ENCODE measurements around the gene PJA2. TPM values are rescaled to one million over a fixed set of nuclear protein-coding genes. Genes with fewer than 3 reads are reported as not detected.

PJA2 gene
- total and polyA plus RNA-seq, 2 of the 8 experiments (the other 6 are each of a cell fraction or from before 2014, with no cell fraction given): 15.3 to 47.7 TPM

DNA sequence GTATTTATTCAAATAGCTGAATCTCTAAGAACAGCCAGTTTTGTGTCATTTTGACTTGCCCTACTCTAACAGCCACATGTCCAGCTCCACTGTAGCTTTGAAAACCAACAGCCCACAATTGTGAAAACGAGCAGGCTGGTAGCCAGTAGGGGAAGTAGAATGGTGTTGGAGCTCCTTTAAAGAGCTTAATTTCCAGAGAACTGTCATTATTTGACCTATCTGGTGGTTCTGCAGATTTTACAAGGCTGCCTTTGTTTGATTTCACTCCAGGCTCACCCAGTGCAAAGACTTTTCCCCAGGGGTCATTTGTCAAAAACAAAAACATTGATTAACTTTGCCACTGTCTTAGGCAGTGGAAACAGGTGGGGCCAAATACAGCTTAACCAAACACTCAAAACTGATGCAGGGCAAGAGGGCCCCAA lies 3.2 kb upstream of the PJA2 start (continued):
- TF ChIP-seq, protein P1, sequence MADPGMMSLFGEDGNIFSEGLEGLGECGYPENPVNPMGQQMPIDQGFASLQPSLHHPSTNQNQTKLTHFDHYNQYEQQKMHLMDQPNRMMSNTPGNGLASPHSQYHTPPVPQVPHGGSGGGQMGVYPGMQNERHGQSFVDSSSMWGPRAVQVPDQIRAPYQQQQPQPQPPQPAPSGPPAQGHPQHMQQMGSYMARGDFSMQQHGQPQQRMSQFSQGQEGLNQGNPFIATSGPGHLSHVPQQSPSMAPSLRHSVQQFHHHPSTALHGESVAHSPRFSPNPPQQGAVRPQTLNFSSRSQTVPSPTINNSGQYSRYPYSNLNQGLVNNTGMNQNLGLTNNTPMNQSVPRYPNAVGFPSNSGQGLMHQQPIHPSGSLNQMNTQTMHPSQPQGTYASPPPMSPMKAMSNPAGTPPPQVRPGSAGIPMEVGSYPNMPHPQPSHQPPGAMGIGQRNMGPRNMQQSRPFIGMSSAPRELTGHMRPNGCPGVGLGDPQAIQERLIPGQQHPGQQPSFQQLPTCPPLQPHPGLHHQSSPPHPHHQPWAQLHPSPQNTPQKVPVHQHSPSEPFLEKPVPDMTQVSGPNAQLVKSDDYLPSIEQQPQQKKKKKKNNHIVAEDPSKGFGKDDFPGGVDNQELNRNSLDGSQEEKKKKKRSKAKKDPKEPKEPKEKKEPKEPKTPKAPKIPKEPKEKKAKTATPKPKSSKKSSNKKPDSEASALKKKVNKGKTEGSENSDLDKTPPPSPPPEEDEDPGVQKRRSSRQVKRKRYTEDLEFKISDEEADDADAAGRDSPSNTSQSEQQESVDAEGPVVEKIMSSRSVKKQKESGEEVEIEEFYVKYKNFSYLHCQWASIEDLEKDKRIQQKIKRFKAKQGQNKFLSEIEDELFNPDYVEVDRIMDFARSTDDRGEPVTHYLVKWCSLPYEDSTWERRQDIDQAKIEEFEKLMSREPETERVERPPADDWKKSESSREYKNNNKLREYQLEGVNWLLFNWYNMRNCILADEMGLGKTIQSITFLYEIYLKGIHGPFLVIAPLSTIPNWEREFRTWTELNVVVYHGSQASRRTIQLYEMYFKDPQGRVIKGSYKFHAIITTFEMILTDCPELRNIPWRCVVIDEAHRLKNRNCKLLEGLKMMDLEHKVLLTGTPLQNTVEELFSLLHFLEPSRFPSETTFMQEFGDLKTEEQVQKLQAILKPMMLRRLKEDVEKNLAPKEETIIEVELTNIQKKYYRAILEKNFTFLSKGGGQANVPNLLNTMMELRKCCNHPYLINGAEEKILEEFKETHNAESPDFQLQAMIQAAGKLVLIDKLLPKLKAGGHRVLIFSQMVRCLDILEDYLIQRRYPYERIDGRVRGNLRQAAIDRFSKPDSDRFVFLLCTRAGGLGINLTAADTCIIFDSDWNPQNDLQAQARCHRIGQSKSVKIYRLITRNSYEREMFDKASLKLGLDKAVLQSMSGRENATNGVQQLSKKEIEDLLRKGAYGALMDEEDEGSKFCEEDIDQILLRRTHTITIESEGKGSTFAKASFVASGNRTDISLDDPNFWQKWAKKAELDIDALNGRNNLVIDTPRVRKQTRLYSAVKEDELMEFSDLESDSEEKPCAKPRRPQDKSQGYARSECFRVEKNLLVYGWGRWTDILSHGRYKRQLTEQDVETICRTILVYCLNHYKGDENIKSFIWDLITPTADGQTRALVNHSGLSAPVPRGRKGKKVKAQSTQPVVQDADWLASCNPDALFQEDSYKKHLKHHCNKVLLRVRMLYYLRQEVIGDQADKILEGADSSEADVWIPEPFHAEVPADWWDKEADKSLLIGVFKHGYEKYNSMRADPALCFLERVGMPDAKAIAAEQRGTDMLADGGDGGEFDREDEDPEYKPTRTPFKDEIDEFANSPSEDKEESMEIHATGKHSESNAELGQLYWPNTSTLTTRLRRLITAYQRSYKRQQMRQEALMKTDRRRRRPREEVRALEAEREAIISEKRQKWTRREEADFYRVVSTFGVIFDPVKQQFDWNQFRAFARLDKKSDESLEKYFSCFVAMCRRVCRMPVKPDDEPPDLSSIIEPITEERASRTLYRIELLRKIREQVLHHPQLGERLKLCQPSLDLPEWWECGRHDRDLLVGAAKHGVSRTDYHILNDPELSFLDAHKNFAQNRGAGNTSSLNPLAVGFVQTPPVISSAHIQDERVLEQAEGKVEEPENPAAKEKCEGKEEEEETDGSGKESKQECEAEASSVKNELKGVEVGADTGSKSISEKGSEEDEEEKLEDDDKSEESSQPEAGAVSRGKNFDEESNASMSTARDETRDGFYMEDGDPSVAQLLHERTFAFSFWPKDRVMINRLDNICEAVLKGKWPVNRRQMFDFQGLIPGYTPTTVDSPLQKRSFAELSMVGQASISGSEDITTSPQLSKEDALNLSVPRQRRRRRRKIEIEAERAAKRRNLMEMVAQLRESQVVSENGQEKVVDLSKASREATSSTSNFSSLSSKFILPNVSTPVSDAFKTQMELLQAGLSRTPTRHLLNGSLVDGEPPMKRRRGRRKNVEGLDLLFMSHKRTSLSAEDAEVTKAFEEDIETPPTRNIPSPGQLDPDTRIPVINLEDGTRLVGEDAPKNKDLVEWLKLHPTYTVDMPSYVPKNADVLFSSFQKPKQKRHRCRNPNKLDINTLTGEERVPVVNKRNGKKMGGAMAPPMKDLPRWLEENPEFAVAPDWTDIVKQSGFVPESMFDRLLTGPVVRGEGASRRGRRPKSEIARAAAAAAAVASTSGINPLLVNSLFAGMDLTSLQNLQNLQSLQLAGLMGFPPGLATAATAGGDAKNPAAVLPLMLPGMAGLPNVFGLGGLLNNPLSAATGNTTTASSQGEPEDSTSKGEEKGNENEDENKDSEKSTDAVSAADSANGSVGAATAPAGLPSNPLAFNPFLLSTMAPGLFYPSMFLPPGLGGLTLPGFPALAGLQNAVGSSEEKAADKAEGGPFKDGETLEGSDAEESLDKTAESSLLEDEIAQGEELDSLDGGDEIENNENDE (IDR thresholded peaks at IDR 0.05; ENCODE audit: insufficient replicate concordance, low read length): no peak
- TF ChIP-seq HDAC6 (IDR thresholded peaks at IDR 0.05; ENCODE audit: low read depth, low read length): no peak
- TF ChIP-seq TAF7 (optimal IDR thresholded peaks at IDR 0.05; ENCODE audit: borderline replicate concordance, low read depth, low read length): no peak

Measured in H1 (cell line).